HTR-8/SVneo (cell line): ENCODE measurements around the gene DLX1.
A peak's percentile ranks its signal among the peaks of the same experiment; 100 is the strongest.
"Not testable (repeated sequence)": the region's sequence is repeated elsewhere in the genome, so short reads cannot be mapped to it uniquely, and the experiment has no call there.

ENCODE experiments used
- DNase-seq: peaks from one replicate; pipeline ENCODE4 v3.0.0; 2011; ENCODE audit warnings: low spot score, mixed read lengths; ENCODE audit not compliant: insufficient read length
- FAIRE-seq: peaks from 2 replicates; lab custom pipeline; 2011; peaks lifted over from hg19 to GRCh38; lab: Jason Lieb, UNC

Gene DLX1

DNA sequence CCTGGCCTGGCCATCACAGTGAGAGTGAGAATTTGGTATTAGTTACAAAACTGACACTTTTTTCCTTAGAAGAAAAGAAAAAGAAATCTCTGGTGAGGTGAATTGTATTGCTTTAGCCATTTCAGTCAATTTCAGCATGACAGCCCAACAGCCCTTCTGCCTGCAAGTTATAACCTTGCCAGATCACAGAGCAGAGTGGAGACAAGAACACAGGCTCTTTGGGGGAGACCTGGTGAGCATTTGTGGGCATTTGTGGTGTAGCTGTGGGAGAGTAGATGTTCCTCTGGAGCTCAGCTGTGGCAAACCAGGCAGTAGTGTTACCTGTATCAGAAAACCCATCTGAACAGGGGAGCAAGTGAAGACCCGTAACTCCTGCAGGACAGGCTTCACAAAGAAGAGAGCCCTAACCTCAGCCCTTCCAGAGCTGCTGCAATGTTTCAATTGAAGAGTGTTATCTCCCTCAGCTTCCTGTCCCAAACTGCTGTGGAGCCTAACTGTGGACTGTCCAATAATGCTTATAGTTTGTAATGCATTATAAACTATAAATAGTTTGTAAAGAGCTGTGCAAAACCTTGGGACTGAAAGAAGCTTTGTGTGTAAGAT is 22.8 kb upstream of the DLX1 start:
- no peak for DNase-seq

DNA sequence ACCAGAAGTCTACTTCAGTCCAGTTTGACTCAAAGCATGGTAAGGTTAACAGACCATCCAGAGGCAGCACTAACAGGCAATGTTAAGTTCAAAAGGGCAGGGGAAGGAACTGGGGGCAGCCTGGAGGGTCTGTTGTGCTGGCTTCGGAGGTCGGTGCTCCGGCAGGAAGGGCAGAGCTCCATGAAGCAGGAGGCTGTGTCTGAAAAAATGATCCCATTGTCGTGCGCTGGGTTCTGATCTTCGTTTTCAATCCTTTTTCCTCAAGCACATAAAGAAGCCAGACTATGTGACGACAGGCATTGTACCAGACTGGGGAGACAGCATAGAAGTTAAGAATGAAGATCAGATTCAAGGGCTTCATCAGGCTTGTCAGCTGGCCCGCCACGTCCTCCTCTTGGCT is 21.9 kb upstream of the DLX1 start:
- DNase-seq, result no peak
- FAIRE-seq, result no peak

More for the DNA sequence above, 22.8 kb upstream of the DLX1 start:
- no peak for FAIRE-seq

DNA sequence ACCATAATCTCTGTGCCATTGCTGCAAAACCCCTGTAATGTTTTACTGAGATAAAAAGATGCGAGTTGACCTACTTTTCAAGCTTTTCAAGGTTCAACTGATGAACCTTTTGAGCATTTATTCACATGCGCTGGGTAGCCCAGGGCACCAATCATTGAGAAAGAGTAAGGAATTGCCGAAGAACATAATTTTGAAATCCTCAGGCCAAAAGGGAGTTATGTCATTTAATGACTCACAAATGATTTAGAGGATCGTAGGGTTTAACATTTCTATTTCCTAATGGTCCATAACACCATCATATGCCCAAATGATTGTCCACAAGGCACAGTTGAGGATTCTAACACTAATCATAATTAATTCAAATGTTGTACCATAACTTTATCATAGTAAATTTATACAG is 20.2 kb upstream of the DLX1 start:
- no peak for FAIRE-seq

DNA sequence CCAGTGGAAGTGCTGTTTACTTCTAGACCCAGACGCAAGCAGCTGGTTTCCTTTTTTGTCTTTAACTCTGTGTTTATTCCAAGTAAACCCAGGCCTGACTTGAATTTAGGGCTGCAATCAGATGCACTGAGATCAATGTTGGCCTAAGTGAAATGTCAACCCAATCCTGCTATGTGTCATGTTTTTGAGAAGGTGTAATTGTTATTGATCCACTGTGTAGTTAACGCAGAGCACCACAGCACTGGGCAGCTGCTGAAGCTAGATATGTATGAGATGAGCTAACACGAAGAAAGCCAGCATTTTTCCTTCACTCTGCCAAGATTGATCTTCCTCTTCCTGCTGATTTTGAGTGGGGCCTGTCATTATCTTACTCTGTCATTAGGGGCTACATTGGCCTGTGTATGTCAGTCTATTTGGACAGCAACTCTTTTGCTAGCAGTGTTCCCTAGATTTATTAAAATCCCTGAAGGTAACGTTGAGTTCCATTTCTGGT is 18.9 kb upstream of the DLX1 start:
- FAIRE-seq (peak; percentile 16), DNase-seq (no peak)

More for the DNA sequence above, 20.2 kb upstream of the DLX1 start:
- no peak for DNase-seq

DNA sequence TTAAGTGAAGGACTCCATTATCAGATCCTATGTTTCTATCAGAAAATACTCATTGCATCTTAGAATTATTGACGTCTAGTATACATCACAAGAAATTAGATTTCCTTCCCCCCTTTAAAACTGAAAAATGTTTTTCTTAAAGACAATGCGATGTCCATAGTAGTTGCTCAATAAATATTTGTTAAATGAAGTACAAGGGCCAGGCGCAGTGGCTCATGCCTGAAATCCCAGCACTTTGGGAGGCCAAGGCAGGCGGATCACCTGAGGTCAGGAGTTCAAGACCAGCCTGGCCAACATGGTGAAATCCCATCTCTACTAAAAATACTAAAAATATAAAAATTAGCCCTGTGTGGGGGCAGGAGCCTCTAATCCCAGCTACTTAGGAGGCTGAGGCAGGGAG is 17.4 kb upstream of the DLX1 start:
- FAIRE-seq, DNase-seq: not testable (repeated sequence)

DNA sequence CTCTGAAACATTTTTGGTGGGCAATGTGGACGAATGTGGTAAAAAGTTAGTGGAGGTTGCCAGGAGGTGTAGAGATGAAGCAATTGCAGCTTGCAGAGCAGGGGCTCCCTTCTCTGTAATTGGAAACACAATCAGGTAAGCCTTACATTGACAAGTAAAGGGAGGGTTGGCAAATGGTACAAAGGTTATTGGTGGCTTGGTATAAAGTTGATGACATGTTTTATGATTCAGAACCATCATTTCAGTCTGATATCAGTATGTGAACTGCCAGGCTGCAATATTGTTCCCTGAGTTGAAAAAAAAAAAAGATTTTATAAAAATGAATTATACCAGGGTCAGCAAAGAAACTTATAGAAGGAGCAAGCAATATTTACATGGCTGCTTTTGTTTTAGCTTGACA is 14.4 kb upstream of the DLX1 start:
- DNase-seq, result no peak
- no peak for FAIRE-seq

DNA sequence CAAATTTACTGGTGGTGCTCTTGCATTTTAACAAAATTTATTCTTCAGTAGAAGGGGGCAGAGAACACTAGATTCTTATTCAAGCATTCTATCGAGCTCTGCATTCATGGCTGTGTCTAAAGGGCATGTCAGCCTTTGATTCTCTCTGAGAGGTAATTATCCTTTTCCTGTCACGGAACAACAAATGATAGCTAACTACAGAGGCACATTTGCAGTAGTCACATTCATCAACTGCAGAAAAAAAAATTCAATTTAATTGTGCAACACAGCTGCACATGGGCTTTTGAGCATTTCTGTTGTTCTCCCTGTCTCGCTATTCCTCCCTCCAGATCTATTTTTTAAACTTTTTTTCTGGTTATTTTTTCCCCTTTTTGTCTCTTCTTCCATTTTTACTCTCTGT is 13.0 kb upstream of the DLX1 start:
- FAIRE-seq (no peak), DNase-seq (no peak)

DNA sequence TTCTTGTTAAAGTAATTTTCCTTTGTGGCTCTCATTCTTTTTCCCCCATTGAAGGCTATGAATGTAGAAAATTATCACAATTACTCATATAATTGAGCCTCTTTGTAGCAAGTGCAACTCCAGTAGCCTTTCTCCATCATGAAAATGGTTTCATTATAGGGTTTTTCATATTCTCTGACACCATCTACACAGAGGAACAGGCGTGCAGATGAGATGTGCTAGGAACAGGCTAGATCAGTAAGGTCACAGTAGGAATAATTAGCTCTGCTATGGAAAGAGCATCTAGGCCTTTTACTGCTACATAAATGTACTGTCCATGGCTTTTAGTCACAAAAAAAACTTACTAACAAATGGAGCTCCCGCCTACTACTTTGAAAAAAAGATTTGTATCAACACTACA is 12.6 kb upstream of the DLX1 start:
- no peak for DNase-seq
- no peak for FAIRE-seq

DNA sequence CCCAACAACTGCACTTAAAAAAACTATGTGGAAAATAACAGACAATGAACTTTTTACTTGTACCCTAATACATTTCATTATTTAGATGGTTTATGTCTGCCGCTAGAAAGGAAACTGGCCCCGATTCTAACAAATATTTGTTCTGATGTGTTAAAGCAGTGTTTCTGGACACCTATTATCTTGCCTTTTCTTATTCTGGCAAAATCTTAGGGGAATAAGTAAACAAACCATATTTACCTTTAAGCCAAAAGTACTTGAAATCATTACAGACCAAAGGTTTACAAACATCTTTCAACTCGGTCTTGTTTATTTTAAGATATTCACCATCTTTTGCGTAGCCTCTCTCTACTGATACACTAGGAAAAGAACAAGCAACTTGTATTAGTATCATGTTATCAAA is 11.8 kb upstream of the DLX1 start:
- no peak for FAIRE-seq
- DNase-seq, result no peak

DNA sequence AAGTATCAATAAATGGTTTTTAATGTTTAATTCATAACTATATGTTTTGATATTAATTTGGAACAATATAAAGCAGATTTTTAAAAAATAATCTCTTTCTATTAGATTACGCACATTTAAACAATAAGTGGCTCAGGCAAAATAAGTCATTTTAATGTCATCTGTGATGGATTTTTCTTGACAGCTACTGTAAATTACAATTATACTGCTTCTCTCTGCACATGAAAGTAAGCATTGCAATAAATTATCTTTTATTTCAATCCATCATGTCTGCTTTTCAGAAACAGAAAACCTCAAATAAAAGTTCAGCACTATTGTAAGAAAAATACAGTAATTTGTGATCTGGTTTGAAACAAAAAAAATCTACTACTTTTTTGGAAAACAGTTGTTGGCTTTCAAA is 11.1 kb upstream of the DLX1 start:
- no peak for DNase-seq
- no peak for FAIRE-seq

DNA sequence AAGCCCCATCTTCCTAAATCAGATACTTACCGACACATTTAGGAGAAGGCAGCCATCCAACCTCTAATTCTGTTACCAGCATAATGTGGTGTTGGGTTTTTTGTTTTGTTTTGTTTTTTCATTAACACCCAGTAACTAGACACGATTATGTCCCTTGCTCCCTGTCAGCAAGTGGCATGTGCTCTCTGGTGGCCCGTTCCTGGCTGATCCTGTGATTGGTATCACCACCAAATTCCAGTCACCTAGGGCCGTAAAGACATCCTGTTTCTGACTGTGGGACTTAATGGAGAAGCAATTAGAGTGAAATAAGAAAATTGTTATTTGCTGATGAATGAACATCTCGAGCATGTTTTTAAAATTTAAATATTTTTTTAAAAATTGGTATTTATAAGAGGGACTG is 5.9 kb upstream of the DLX1 start:
- no peak for FAIRE-seq

DNA sequence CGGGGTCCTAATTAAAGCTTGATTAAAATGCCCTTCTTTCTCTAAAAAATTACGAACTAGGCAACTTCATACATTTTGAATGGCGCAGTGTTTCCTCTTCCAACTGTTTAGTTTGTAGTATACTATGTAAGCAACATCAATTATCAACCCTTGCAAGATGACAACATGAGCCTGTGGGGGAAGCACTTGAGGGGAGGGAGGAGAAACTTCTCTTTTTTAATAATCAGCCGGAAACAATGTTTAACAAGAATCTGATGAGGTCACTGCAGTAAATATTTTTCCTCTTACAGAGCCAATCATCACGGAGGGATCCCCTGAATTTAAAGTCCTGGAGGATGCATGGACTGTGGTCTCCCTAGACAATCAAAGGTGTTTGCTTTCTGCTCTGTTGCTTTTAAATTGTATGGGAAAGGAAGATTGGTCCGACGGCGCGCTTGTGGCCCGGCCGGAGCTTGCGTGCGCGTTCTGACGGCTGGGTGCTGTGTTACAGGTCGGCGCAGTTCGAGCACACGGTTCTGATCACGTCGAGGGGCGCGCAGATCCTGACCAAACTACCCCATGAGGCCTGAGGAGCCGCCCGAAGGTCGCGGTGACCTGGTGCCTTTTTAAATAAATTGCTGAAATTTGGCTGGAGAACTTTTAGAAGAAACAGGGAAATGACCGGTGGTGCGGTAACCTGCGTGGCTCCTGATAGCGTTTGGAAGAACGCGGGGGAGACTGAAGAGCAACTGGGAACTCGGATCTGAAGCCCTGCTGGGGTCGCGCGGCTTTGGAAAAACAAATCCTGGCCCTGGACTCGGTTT is 5.3 kb upstream of the DLX1 start:
- FAIRE-seq (no peak), DNase-seq (peak; percentile 35)

More for the DNA sequence above, 5.9 kb upstream of the DLX1 start:
- DNase-seq, result no peak

DNA sequence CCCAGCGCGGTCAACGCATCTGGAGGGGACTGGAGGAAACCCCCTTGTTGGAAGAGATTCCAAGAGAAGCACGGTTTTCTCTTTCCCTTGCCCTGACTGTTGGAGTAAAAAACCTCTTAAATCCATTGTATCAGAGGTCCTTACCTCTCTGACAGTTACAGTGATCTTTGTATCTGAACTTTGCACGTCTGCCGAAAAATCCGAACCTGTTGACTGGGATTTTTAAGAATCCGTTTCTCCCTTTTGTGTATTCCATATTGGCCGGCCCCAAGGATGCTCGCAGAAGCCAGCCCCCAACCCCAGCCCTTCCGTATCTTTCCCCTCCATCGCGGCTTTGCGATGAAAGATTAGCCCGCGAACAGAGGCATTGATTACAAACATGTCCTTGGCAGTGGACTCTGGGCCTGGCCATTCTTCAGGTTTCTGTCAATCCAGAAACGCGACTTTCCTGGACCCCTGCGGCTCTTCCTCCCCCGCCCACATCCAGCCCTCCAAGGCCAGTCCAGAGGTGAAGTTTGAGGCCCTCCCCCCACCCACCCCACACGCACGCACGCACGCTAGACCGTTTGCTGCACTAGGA is 4.6 kb upstream of the DLX1 start:
- DNase-seq (no peak), FAIRE-seq (no peak)

DNA sequence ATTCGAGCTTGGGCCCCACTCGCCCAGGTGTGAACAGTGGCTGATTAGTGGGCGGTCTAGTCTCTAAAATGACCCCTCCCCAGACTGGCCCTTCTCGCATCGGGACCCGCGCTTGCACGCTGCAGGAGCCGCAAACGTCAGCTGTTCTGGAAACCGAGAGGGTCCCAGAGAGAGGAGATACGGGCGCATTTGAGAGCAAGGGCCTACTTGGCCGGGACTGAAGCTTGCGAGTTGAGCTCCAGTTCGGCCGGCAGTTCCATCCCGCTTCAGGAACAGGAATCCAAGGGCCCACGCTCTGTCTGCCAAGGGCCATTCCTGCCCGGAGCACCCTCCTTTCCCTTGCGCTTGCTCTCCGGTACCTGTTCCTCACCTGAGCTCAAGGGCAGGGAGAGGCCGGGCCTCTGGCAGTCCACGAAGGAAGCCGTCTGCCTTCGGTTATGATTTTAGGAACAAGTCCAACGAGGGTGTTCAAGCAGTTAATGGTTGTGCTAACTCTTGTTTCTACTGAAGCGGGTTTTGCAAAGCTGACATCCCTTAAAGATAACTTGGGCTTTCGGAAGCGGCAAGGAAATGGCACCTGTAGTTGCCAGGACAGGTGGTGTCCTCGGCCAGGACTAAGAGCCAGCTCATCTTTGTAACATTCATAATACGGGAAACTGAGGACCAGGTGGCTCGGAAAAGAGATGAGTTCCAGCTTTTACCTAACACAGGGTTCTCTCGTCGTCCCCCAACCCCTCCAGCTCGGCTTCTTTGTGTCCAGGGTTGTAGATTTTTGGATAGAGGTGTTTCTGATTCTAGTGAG is 3.9 kb upstream of the DLX1 start:
- DNase-seq, result no peak

DNA sequence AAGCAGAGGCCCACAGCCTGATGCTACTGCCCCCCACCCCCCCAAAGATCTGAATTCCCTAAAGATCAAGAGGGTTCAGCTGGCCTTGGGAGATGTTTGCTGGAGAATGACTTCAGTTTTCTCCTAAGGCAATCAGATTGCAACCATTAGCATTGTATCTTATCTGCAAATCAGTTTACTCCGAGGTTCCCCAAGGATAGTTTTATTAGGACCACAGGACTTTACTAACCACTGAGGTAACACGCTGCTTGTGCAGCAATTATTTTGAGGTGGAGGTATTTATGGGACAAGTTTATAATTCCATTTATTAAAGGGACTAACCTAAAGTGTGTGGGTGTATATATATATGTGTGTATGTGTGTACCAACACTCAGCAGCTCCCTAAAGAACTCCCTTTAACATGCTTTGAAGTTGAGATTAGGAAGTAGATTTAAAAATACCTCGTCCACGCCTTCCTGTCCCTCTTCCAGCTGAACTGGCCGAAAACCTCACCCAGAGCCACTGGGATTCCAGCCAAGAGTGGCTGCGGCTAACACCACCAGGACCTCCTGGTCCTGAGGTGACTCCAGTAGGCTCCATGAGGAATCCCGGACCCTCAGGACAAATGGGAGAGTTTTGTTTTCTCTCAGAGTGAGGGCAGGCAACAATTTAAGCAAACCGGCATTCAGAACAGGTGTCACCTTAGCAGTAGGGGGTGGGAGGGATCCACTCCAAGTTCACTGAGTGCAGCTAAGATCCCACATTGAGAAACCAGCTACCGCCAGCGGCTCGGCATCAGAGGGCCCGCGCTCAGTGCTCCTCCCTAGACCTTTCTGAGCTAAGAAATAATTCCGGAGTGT is 3.0 kb upstream of the DLX1 start:
- DNase-seq, result no peak
- FAIRE-seq, result no peak

More for the DNA sequence above, 3.9 kb upstream of the DLX1 start:
- FAIRE-seq, result no peak

DNA sequence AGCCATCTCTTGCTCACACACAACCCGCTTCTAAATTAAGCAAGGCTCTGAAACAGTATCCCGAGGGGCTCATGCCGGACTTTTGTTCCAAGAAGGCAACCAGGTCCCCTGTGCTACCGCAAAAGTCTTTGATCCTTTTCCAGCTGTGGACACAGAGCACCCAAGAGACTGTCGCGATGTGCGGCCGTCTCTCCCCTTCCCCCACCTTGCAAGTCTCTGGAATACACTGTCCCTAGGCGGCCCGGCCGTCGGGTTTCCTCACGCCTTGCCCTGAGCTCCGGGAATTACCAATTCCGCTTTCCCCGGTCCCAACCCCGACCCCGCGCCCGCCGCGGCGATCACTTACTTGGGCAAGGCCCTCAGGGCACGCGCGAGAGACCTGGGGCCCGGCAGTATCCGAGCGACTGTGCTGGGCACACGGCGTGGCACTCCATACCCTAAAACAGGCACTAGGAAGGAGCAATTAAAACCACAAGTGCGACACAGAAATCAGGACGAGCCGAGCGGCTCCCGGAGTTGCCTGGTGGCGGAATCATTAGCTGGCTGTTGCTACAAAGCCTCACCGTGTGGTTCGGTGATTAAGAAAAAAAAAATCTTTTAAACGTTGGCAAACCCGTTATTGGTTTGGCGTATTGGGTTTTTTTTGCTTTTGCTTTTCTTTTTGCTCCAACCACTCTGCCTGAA is 2.2 kb upstream of the DLX1 start:
- DNase-seq (no peak), FAIRE-seq (no peak)

DNA sequence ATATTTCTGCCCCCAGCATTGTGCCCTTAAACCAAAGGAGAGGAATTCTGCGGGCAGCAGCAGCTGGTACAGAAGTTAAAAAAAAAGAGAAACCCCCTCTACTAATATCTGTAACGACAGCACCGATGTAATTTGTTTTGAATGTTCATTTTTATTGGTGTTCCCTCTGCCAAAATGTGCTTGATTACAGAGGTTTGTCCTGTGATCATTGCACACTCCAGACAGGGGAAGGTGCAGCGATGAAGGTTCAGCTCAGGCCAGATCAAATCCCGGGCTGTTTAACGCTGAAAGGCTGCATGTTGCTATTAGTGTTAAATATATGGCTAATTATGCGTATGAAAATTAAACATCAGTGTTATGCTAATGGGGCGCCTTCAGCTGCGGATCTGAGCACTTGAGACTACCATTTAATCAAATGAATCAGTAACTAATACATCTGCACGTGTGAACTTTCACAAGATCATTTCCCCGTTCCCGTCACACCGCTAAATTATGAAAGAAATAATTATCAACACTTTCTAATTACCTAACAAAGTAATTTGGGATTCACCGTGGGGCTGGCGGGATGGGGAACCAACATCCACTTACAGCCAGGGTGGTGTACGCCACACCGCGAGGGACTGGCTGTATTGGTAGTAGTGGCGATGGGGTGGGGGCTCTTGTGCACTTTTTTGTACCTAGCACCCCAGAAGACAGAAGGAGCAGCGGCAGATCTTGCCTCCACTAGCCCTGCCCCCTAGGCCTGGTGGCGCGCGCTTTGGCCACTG is 1.5 kb upstream of the DLX1 start:
- DNase-seq, result no peak
- no peak for FAIRE-seq

DNA sequence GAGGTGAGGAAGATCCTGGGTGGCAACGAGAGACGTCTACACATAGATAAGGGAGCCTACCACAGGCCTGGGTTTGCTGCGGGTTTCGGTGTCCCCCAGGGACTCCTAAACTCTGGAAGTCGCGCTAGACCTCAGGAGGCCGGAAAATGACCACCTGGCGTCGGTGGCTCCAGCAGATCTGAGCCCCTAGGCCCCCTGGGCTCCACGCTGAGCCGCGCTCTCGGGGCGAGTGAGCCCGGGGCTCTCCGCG is 987 bp upstream of the DLX1 start:
- peak; percentile 43 for DNase-seq
- FAIRE-seq, result no peak
